Activated gamma-delta T cell treated with Interleukin-2 at 50 U/mL for 16 hours (primary cell): Measurements from ENCODE around the gene CCL4.
"Not testable (repeated sequence)": the region's sequence is repeated elsewhere in the genome, so short reads cannot be mapped to it uniquely, and the experiment has no call there.

ENCODE experiments used
- DNase-seq: peaks from one replicate; pipeline ENCODE4 v3.0.0-alpha.2; 2020

The CCL4 gene

GRCh38 chr17:36088670-36089338 is 14.8 kb upstream of the CCL4 start:
- DNase-seq = no peak

- DNase-seq = no peak
Observed at GRCh38 chr17:36089339-36089865, 14.2 kb upstream of the CCL4 start.

GRCh38 chr17:36089888-36090836 is 13.5 kb upstream of the CCL4 start, which contains the start of gene CCL3:
TSS of gene CCL3 (minus strand) at chr17:36090143. CDS start at chr17:36090058, 85 bp downstream.
- DNase-seq = no peak

- no peak for DNase-seq
Observed at GRCh38 chr17:36092230-36092629, 11.4 kb upstream of the CCL4 start.

GRCh38 chr17:36092715-36093114 is 10.9 kb upstream of the CCL4 start:
- not testable (repeated sequence) for DNase-seq

- DNase-seq = no peak
Observed at GRCh38 chr17:36094232-36094631, 9.4 kb upstream of the CCL4 start.

GRCh38 chr17:36094746-36095145 is 8.9 kb upstream of the CCL4 start:
- DNase-seq = no peak

GRCh38 chr17:36095992-36096391 is 7.6 kb upstream of the CCL4 start:
- DNase-seq = no peak

GRCh38 chr17:36099004-36099403 is 4.6 kb upstream of the CCL4 start:
- DNase-seq = not testable (repeated sequence)

GRCh38 chr17:36104246-36104645 is 619 bp downstream of the CCL4 start:
- not testable (repeated sequence) for DNase-seq

GRCh38 chr17:36104701-36105181 is 1.1 kb downstream of the CCL4 start:
- no peak for DNase-seq

- no peak for DNase-seq
Observed at GRCh38 chr17:36105781-36106492, 2.3 kb downstream of the CCL4 start.

- no peak for DNase-seq
Observed at GRCh38 chr17:36106493-36106835, 2.8 kb downstream of the CCL4 start.

GRCh38 chr17:36107660-36108059 is 4.0 kb downstream of the CCL4 start:
- peak; percentile 21 for DNase-seq

GRCh38 chr17:36108265-36108664 is 4.6 kb downstream of the CCL4 start:
- not testable (repeated sequence) for DNase-seq

GRCh38 chr17:36111068-36111490 is 7.5 kb downstream of the CCL4 start:
- DNase-seq = no peak

- no peak for DNase-seq
Observed at GRCh38 chr17:36112572-36112971, 8.9 kb downstream of the CCL4 start.

- not testable (repeated sequence) for DNase-seq
Observed at GRCh38 chr17:36113131-36113530, 9.5 kb downstream of the CCL4 start.

GRCh38 chr17:36114971-36115648 is 11.5 kb downstream of the CCL4 start:
- not testable (repeated sequence) for DNase-seq

GRCh38 chr17:36115649-36115977 is 12.0 kb downstream of the CCL4 start:
- not testable (repeated sequence) for DNase-seq

- DNase-seq = no peak
Observed at GRCh38 chr17:36117505-36118382, 14.1 kb downstream of the CCL4 start.
